Activated CD4-positive, alpha-beta T cell treated with anti-CD3 and anti-CD28 coated beads for 1 hour (primary cell): ENCODE data around the gene MOB2.

Experiments used
- DNase-seq: peaks from one replicate; pipeline ENCODE4 v3.0.0-alpha.2; 2020

Gene MOB2

DNA sequence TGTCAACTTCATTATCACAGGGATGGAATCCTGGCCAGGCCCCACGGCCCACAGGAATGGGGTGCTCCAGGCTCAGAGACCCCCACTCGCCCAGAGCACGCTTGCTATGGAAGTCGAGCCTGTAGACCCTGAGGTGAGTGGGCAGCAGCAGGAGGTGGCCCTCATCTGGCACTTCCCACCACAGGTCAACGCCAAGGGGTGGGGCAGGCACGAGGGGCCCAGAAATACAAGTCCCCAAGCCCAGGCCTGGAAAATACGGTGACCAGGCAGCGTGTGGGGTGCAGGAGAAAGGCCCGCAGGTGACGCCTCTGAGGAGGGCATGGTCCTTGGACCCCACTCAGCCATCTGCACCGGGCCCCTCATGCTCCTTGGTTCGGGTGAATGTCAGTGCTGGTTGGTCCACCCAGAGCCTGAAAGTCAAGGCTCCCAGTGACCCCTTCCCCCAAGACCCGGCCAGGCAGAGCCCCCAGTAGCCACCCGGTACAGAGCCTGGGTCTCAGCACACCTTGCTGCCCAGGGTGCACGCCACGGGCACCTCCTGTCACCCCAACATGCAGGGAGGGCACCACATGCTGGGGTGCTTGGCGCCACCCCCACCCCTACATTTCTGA, 2.4 kb downstream of the MOB2 start:
- no peak for DNase-seq

DNA sequence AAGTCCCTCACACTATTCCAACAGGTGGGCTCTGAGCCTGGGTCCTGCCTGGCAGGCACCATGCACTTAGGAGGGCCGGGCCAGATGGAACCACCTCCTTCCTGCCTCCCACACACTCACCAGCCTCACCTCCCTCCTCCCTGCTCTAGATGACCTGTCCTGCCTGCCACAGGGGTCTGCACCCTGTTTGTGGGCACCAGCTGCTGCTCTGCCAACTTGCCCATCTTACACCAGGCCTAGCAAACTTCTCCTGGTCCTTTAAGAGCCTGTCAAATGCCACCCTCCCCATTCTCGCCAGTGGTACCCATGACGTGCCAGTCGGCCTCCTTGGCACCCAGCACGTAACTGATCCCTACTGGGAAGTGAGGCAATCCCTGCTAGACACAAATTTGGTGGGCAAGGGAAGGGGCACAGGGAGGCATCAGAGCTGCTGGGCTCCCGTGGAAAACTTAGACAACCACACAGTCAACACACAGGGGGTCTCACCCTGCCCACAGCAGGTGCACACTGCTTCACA, 3.1 kb downstream of the MOB2 start:
- DNase-seq, result no peak

DNA sequence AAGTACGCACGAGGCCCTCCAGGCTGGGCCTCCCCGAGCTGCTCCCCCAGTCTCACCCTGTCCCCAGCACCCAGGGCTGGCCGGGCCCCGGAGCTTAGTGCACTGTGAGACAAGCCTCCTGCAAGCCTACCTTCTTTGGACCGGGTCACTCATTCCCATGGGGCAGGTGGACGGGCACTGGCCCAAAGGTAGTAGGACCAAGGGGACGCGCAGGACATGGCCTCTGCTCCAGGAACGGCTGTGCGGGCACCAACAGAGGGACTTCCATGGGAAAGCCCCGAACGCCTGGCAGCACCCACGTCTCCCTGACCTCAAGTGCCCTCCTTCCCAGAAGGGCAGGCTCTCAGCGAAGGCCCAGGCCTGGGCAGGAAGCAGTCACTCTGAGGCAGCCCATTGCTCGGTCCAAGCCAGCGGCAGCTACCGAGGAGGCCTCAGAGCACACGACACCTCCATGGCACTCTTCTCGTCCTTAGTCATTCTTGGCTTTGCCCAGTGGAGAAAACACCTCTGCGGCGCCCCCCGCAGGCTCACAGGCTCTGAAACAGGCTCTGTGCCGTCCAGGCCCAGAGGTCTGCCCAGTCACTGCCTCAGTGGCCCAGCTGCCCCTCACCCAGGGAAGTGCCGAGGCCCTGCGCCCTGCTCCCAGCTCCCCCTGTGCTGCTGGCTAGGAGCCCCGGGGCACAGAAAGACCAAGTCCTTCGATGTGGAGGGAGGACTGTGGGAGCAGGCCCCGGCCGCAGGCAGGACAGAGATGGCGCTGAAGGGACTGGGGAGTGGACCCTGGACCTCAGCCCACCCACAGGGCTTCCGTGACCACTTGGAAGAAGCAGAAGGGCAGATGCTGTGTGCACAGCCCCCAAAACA, 3.8 kb downstream of the MOB2 start:
- no peak for DNase-seq

DNA sequence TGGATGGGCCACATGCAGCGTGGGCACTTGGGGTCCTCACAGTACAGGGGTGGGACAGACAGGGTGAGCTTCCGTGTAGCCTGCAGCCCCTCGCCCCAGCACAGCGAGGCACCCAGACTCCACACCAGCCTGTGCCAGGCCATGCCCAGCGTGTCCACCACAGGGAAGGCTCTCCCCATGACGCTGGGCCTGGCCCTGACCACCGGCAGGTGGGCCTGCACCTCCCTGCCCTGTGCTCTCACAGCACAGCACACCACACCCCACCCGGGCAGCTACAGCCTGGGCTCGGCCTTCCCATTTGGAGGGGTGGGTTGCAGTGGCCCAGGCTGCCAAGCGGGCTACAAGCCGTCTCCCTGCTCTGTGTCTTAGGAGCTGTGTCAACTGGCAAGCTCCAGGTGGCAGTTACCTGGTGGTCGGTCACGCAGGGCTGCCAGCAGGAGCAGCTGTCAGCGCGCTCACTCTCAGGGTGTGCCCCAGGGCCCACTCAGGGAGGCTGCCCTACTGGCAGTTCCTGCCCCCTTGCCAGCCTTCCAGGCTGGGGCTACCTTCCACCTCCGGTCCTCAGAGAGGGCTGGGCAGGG, 4.6 kb downstream of the MOB2 start:
- DNase-seq, result no peak

DNA sequence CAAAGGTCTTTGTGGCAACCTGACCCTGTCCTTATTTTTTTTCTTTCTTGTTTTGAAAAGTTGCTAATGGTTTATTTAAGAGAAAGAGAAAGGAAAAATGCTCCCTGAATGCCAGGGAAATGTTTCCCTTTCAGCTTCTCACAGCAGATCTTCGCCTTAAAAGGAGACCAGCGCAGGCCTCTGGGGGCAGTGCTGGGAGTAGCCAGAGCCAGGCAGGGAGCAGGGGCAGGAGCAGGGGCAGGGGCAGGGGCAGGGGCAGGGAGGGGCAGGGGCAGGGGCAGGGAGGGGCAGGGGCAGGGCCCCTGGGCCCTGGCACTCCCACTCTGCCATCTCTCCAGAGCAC, 5.1 kb downstream of the MOB2 start:
- no peak for DNase-seq

DNA sequence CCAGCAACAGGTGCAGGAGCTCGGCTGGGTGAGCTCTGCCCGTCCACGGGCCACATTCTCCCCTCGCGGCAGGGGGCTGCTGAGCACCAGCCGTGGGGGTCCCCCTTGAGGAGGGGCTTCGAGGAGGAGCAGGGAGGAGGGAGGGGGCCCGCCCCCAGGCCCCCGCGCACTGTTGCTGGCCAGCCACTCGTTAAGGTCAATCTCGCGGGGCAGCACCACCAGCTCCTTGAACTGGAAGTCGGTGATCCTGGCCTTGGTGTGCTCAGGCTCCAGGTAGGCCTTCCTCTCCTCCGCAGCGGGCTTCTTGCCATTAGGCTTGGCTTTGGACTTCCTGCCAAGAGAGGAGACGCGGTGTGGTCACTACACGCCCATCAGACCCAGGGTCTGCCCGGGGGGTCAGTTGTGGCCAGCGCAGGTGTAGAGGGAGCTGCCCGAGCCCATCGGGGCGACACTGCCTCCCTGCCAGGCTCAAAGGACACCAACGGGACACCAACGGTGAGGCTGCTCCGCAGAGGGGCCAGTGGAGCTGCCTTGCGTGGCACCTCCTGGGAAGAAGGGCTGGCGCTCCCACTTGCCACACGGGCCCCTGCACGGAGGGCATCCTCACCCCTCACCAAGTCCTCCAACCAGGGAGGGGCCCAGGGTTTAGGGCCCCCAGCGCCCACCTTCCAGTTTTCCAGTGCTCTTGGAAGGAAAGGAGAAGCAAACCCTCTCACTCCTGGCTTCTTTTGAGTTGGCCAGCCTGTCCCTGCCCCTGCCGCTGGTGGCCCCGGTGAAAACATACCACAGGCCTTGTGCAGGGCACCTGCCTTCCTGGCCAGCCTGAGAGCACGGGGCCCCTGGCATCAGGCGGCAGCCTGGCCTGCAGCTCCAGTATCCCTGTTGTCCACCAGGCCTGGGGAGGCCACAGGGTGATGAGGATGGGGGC, 5.8 kb downstream of the MOB2 start:
- DNase-seq, result no peak

DNA sequence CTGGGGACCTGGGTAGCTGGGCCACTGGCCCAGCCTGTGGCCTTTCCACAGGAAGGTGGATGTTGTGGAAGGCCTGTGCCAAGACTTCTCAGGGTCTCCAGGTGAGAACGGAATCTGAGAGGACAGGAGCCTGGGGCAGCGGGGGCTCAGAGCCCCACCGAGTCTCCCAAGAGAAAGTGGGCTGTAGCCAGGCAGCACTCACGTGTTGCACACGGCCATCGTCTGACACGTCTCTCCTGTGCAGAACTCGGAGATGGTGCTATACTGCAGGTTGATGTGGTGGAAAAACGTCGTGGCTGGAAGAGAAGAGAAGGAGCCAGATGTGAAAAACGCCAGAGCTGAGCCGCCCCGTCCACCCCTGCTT, 6.4 kb downstream of the MOB2 start:
- no peak for DNase-seq

DNA sequence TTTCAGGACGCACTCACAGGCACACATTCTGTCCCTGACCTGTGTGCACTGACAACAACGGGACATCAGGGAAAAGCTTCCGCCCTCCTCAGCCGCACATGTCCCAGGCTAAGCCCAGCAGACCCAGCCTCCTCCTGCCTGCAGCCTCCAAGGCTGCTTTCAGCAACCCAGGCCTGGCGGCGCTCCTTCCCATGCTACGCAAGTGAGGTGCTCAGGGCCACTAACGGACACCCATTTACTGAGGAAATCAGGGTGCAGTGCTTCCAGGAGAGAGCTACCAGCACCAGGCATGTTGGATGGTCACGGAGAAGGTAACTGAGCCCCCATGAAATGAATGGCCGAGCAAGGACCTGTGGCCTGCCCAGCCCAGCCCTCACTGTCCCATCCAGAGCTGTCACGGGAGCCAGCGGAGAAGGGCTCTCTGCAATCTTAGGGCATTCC, 6.9 kb downstream of the MOB2 start:
- no peak for DNase-seq

DNA sequence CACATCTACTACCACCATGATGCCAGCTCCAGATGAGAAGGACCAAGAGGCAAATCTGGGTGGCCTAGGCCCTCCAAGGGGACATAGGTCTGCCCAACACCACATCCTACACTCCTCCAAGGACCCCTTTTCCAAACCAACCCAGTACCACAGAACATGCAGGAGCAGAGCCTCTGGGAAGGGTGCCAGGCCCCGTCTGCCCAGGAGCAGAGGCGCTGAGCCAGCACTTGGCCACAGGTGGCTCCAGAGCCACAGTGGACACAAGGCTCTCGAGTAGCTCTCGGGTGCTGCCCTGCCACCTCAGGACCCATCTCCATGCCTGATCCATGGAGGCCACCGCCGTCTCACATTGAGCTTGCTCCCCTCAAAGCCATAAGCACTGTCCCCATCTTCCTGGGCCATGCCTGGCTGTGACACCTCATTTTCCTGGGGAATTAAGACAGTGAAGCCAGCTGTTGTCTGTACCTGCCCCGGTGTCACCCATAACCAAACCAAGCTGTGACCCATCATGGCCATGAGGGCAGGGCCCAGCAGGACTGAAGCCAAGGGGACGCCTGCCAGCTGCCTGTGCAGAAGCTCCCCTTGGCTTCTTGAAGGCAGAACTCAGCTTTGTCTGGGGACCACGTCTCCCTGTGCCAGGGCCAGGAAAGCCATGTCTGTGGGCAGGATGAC, 7.4 kb downstream of the MOB2 start:
- no peak for DNase-seq

DNA sequence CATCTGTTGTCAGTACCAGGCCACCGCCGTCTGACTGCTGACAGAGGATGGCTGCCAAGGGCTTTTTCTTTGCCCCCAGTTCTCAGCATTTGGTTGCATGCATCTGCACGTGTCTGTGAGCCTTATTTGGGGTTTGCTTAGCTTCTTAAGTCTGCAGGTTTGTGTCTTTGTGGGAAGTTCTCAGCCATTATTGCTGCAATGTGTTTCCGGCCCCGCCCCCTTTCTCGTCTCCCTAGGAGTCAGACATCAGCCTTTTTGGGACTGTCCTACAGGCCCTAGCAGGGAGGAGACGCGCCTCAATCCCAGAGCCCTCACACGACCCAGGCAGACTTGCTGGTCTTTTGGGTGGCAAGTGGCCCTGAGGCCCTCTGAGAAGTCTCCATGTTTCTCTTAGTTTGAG, 8.0 kb downstream of the MOB2 start:
- no peak for DNase-seq

DNA sequence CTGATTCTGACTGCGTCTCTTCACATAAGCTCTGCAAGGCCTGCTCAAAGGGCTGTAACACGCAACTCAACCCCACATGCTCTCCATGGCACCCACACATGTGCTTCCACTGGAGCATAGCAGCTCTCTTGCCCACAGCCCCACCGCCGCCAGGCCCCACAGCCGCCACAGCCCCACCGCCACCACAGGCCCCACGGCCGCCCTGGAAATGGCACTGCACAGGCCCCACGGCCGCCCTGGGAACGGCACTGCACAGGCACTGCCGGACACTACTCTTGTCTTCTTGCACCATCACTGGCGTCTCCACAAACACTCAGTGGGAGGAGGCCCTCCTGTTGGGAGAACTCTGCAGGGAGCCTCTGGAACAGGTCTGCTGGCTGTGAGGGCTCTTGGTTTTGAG, 8.6 kb downstream of the MOB2 start:
- no peak for DNase-seq

DNA sequence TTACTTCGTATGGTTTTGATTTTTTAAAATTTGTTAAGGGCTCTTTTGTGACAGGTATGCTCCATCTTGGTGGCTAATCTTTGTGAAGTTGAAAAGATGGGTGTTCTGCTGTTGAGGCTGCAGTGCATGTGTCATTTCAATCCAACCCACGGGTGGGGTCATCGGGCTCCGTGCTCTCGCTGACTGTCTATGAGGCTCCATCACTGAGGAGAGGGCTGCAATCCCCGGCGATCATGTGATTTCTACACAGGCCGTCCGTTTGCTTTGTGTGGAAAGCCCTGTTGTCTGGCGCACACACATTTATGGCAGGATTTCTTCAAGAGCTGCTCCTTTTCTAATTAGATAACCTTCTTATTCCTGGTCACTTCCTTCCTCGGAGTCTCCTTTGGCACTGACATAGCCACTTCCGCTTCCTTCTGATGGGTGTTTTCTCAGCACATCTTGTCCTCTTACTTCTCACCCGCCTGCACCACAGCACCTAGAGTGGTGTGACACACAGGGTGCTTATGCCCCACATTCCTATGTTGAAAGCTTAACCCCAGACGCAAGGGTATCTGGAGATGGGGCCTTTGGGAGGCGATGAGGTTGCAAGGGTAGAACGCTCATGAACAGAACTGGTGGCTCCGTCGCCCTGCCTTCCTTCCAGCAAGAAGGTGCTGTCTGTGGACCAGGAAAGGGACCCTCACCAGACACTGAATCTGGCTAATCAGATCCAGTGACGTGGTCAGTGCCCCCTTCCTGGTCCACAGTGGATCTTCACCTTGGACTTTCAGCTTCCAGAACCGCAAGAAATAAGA, 9.4 kb downstream of the MOB2 start:
- DNase-seq, result no peak

DNA sequence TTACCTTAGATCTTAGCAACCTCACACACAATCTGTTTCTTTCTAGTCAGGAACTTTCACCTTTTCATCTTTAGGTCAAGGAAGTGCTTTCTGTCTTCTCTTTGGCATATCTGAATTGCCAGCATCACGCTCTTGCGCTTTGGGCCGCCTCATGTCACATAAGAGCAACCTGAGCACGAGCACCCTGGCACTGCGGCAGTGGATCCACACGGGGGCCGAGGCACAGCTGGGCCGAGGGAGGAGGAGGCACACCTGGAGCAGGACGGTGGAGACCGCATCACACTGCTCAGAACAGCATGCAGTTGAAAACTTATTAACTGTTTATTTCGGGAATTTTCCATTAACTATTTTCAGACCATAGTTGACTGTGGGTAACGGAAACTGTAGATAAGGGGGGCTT, 10.7 kb downstream of the MOB2 start:
- no peak for DNase-seq

DNA sequence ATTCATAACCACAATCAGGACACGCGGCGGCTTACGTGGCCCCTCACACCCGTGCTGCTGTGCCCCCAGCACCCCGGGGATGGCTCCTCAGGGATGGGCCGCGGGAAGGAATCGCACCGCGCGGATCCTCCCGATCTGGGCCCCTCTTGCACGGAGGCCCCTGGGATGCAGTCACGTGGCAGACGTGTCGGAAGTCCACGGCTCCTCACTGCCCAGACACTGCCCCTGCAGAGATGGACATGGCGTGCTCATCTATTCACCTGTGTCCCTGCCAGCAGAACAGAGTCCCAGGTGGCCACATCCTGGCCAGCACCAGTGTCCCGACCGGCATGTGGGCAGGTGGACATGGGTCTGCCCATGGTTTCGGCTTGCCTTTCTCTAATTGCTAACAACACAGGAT, 12.8 kb downstream of the MOB2 start:
- DNase-seq, result no peak

DNA sequence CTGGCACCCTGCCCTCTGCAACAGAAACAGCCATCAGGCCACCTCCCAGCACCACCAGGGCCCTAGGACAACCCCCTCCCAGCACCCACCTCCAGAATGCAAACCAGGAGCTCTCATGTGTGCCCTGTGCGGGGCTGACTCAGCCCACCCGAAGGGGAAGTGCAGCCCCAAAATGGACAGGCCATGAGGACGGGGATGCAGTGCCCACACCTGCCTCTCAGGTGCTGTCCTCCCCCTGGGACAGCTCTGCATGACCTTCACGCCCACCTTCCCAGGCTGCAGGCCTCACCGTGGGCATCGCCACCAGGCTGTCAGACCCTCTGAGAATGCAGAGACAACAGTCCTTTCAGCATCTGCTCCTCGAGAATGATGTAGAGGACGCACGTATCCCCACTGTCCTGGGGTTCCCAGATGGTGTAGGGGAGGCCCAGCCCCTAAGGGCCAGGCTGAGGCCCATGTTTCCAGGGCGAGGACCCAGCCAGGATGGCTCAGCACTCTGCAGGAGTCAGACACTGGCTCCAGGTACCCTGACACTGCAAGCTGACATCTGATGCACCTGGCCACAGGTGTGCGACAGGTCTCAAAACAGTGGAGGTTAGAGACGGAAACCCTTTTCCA, 13.5 kb downstream of the MOB2 start:
- no peak for DNase-seq

DNA sequence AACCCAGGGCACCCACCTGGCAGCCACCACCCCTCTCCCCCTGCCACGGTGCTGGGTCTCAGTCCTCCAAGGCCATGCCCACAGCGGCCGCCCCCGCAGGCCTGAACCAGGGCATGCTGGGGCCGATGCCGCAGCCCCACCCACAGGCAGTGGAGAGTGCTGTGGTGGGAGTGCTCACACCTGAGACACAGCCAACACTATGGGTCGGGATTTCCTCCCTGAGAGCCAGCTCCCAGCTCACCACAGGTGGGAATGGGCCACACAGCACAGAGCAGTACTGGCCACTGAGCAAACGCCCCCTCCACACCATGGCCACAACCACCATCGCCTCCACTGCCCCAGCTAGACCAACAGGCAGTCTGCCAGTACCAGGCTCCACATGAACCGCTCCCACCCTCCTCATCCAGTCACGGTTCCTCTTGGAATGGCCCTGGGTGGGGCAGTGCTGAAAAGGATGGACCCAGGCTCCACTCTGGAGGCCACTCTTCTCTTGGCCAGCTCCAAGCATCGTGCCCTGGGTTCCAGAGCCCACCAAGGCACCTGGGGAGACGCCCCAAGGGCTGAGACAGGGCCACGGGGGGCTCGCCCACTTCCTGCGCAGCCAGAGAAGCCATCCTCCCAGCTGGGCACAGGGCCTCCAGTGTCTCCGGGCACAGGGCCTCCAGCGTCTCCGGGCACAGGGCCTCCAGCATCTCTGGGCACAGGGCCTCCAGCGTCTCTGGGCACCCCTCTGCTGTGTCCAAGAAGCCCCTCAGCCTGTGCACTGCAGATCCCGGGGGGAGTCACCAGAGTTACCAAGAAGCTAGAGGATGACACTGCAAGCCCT, 14.2 kb downstream of the MOB2 start:
- no peak for DNase-seq

DNA sequence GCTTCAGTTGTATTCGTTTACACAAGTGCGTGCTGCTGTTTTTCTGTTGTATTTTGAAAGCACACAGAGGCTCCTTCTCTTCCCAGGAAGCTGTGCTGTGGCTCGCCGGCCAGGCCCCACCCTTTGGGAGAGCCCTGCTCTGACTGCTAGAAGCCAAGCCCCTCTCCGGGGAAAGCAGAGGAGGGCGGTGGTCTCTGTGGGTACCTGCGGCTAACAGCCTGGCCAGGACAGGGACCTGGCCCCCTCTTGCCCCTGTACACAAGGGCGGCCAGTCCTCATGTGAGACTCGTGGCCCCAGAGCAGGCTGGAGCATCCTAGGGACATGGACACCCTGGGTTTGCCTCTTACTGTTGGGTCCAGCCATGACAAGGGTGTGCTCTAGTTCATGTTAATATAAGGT, 14.8 kb downstream of the MOB2 start:
- DNase-seq, result no peak

DNA sequence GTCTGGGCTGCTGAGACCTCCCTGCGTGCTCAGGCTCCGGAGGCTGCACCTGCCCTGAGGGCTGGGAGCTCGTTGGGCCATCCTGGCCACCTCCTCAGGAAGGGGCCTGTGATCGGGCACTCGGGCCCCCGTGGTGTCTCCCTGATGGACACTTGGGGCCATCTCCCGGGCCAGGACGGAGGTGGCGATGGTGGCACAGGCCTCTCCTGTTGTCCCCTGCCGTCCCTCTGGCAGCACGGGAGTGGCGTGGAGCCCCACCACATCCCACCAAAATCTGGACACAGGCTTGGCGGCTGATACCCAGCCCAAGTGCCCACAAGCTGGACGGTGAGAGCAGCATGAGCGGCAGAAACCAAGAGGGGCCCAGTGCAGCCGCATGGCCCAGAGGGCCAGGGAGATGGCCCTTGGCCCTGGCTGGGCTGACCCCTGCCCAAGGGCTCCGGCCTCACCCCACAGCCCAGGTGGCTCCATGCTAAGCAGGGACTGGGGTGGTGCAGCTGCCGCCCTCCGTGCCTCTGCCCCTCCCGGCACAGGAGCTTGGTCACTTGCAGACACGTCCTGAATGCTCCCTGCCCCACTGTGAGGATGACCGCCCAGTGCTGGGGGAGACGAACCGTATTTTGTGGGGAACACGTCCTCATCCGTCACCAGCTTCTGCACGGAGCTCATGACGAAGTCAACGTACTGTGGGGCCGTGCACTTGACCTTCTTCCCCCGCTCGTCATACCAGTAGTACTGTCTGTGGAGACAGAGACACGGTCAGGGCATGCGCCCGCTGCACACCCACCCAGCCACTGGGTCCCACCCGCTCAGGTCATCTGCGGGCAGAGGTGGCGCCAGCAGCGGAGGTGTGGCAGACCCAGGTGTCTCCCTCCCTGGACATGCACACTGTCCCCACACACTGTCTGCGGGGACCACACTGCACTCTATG, 15.6 kb downstream of the MOB2 start:
- no peak for DNase-seq
